GM12878 (cell line): ENCODE results near the gene COL4A4. TPM values are rescaled to one million over a fixed set of nuclear protein-coding genes. Genes with fewer than 3 reads are reported as not detected.

Source experiments
- ATAC-seq: fragments of 200-7000 bp; cut with Tn5 transposase; 3 replicates; pipeline ENCODE4 v1.9.1; 2020; ENCODE audit warnings: mild to moderate bottlenecking, moderate library complexity
- BruUV-seq: library from RNA; stranded (reverse); fragments of 400-500 nt; replicated peaks from 2 replicates; lab custom pipeline; 2021; lab: Mats Ljungman, UMichigan
- CTCF ChIA-PET: fragments of 300-600 bp; sonication (Branson Sonifier 250); formaldehyde crosslinking; extraction: SDS; loops from one replicate; lab custom pipeline; 2021; ENCODE audit warnings: inconsistent platforms; lab: Yijun Ruan, JAX
- POLR2A ChIA-PET: fragments of 350-600 bp; formaldehyde crosslinking; extraction: SDS; loops from one replicate; lab custom pipeline; 2021; ENCODE audit warnings: inconsistent platforms; lab: Charles Lee
- RAD21 ChIA-PET: fragments of 300-600 bp; sonication (Branson Sonifier 250); formaldehyde crosslinking; loops from one replicate; lab custom pipeline; 2023; ENCODE audit warnings: antibody characterized with exemption; ENCODE audit not compliant: unreplicated experiment; lab: Charles Lee
- SMC1A ChIA-PET: fragments of 300-600 bp; sonication (Branson Sonifier 250); formaldehyde crosslinking; loops from one replicate; lab custom pipeline; 2023; ENCODE audit not compliant: unreplicated experiment, uncharacterized antibody; lab: Charles Lee
- DNase-seq: peaks from one replicate; pipeline ENCODE4 v3.0.0-alpha.2; 2011; ENCODE audit warnings: low read depth, low spot score
- FAIRE-seq: peaks from 3 replicates; lab custom pipeline; 2011; peaks lifted over from hg19 to GRCh38; lab: Jason Lieb, UNC
- H2AFZ ChIP-seq: 2 replicates; pipeline ENCODE4 v1.6.0; 2011; ENCODE audit warnings: low read depth, low read length, control low read depth; ENCODE audit not compliant: control insufficient read depth
- H3K27ac ChIP-seq: 2 replicates; pipeline ENCODE4 v1.5.1; 2011; ENCODE audit warnings: control low read depth; ENCODE audit not compliant: control insufficient read depth, insufficient read depth
- H3K27me3 ChIP-seq, 2 experiments: replicated peaks in 1 of 2; 2 replicates each; pipeline versions ENCODE4 v1.6.0 to v1.6.1; 2011; ENCODE audit warnings: low read length in 1 of 2; ENCODE audit not compliant: control insufficient read depth in 2 of 2, insufficient read depth in 2 of 2
- H3K36me3 ChIP-seq, 2 experiments: 2 replicates each; pipeline ENCODE4 v1.5.1; 2011; ENCODE audit warnings: low read length in 1 of 2; ENCODE audit not compliant: control insufficient read depth in 2 of 2, insufficient read depth in 2 of 2
- H3K4me1 ChIP-seq: 2 replicates; pipeline ENCODE4 v1.6.1; 2011; ENCODE audit warnings: mild to moderate bottlenecking, low read length, moderate library complexity, mixed read lengths; ENCODE audit not compliant: control insufficient read depth, insufficient read depth
- H3K4me2 ChIP-seq: 2 replicates; pipeline ENCODE4 v1.6.0; 2011; ENCODE audit warnings: control low read depth; ENCODE audit not compliant: control insufficient read depth, insufficient read depth
- H3K4me3 ChIP-seq: fragments of 200-600 bp; sonication (generic); 2 replicates; pipeline ENCODE4 v1.5.1; 2016
- H3K79me2 ChIP-seq: 2 replicates; pipeline ENCODE4 v1.6.0; 2011; ENCODE audit warnings: low read length; ENCODE audit not compliant: control insufficient read depth, insufficient read depth
- H3K9ac ChIP-seq: 2 replicates; pipeline ENCODE4 v1.8.0; 2011; ENCODE audit warnings: low read length, control low read depth, mixed read lengths; ENCODE audit not compliant: control insufficient read depth, insufficient read depth
- H3K9me3 ChIP-seq: replicated peaks from 3 replicates; pipeline ENCODE4 v1.5.1; 2011; ENCODE audit warnings: mild to moderate bottlenecking, low read length; ENCODE audit not compliant: control insufficient read depth, insufficient read depth
- H4K20me1 ChIP-seq: 2 replicates; pipeline ENCODE4 v1.6.0; 2011; ENCODE audit not compliant: control insufficient read depth, insufficient read depth
- BHLHE40 ChIP-seq, 2 experiments: fragments of 450-650 bp in 1 of 2; IDR thresholded peaks; 2 replicates each; pipeline ENCODE4 v1.6.1; 2011 to 2017; ENCODE audit warnings: low read depth in 2 of 2, borderline replicate concordance in 1 of 2, improper control_type of control experiment in 1 of 2, low read length in 1 of 2, mild to moderate bottlenecking in 1 of 2
- CHD4 ChIP-seq: fragments of 200-600 bp; sonication (generic); IDR thresholded peaks from 2 replicates; pipeline ENCODE4 v1.6.1; 2016; ENCODE audit warnings: mild to moderate bottlenecking
- EP300 ChIP-seq, 2 experiments: fragments of 150-350 bp in 1 of 2; IDR thresholded peaks; 2 replicates each; pipeline ENCODE4 v1.6.1; 2011 to 2012; ENCODE audit warnings: low read depth in 2 of 2, low read length in 2 of 2, borderline replicate concordance in 1 of 2, improper control_type of control experiment in 1 of 2, inconsistent platforms in 1 of 2; ENCODE audit not compliant: control insufficient read depth in 1 of 2
- JUND ChIP-seq: IDR thresholded peaks from 2 replicates; pipeline ENCODE4 v1.6.1; 2012; ENCODE audit warnings: low read depth, mild to moderate bottlenecking, low read length, improper control_type of control experiment, moderate library complexity
- NR2C1 ChIP-seq: fragments of 450-650 bp; IDR thresholded peaks from 2 replicates; pipeline ENCODE4 v1.6.1; 2017; ENCODE audit warnings: antibody characterized with exemption, mild to moderate bottlenecking, moderate library complexity
- WGBS: methylation state at CpG from one replicate; pipeline ENCODE4 v1.1.6; 2016; ENCODE audit warnings: low lambda C conversion rate; ENCODE audit not compliant: insufficient replicate concordance, insufficient coverage; ENCODE audit errors: missing lambda C conversion rate; 5-methylcytosine and 5-hydroxymethylcytosine counted together
- in situ Hi-C: fragments of 300-500 bp; cut with MboI; formaldehyde crosslinking; loops from 9 replicates; pipeline ENCODE4 v1.14.3; 2018; ENCODE audit warnings: mixed read lengths
- intact Hi-C: fragments of 100-400 bp; cut with micrococcal nuclease; formaldehyde crosslinking; loops from one replicate; pipeline ENCODE4 v1.14.2; 2022; ENCODE audit not compliant: unreplicated experiment
- polyA plus RNA-seq, 11 experiments: library from polyadenylated mRNA; depleted of rRNA in 4 of 11; unstranded in 6 of 11; stranded (reverse) in 5 of 11; fragments of >200 nt; fragmentation: Nextera tagmentation in 4 of 11; fragmentation: Illumina TruSeq in 1 of 11; extraction: Ambion mirVana in 4 of 11; extraction: Trizol in 1 of 11; gene quantifications; 1 replicate in 1 of 11; 2 replicates in 10 of 11; pipeline versions ENCODE4 v1.2.1 to v1.2.3, GENCODE V29; 2011 to 2016; ENCODE audit warnings: inconsistent platforms in 2 of 11, missing spikeins in 2 of 11, low read depth in 1 of 11
- total RNA-seq, 4 experiments: library from RNA; depleted of rRNA in 3 of 4; stranded (reverse); fragments of >200 nt in 3 of 4; fragmentation: Illumina TruSeq in 1 of 4; extraction: Trizol in 1 of 4; gene quantifications; 2 replicates each; pipeline versions ENCODE4 v1.2.1 to v1.2.3, GENCODE V29; 2013 to 2021
- TF ChIP-seq, protein P1 (sequence below): IDR thresholded peaks from 2 replicates; pipeline ENCODE4 v1.6.1; 2012; ENCODE audit warnings: low read depth, low read length, improper control_type of control experiment
- TF ChIP-seq, protein P2 (sequence below): IDR thresholded peaks from 2 replicates; pipeline ENCODE4 v1.6.1; 2011; ENCODE audit warnings: borderline replicate concordance, low read depth, mild to moderate bottlenecking, moderate library complexity, low read length; ENCODE audit not compliant: insufficient read depth, poor library complexity, severe bottlenecking
- TF ChIP-seq, protein P3 (sequence below): IDR thresholded peaks from 2 replicates; pipeline ENCODE4 v1.6.1; 2012; ENCODE audit warnings: low read depth, low read length, improper control_type of control experiment

Gene COL4A4
- total and polyA plus RNA-seq, 10 of the 15 experiments (the other 5 are each of a cell fraction or from before 2014, with no cell fraction given), result 0.19 to 4.0 (median 2.1) TPM

DNA sequence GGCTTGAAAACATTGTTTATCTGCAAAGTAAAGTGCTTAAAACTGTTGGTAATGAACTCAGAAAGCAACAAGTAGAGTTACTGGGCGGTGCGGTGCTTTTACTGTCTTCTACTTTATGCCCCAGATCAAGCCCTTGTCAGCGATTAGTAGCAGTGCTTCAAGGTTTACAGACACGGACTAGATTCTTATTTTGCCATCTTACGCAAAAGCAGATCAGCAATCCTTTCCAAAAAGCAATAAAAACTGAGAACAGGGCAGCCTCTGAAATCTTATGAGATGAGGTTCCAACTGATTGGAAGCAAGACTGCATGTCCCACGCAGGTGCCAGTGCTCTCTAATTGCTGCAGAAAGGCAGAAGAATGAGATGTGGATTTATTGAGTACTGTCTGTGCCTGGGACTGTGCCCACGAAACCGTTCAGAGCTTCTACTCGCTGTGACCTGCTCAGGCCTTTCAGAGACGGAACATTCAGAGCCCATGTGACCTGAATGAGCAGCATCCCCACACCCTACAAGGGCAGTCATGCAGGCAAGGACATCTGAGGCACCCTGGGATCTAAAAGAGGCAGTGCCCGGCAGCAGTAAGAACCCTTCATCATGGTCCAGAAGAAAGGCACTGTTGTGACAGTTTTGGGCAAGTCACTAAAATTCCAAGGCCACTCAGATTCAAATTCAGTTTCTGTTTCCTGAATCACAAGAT, 16.1 kb upstream of the COL4A4 start:
- ChIA-PET SMC1A (no interaction called here), POLR2A (no interaction called here), CTCF (no interaction called here), RAD21 (no interaction called here)
- Histone ChIP-seq H3K4me3 (no peak overlapping the region), H4K20me1 (no peaks in the 10 kb centered on the region), H3K36me3 (no peaks in the 10 kb centered on the region), H3K9me3 (no peaks in the 10 kb centered on the region), H3K27ac (no peak overlapping the region), H3K4me2 (no peak overlapping the region), H3K79me2 (no peaks in the 10 kb centered on the region), H3K4me1 (no peaks in the 10 kb centered on the region), H3K27me3 (no peaks in the 10 kb centered on the region), H3K9ac (no peak overlapping the region), H2AFZ (no peak overlapping the region)
- in situ Hi-C loops, result no loop called here
- 95% methylated on average over 11 of the region's 11 CpGs for WGBS
- peak; percentile 38; the same call in 2 of the 3 replicates for ATAC-seq
- TF ChIP-seq EP300 (IDR thresholded peaks at IDR 0.05; ENCODE audit: borderline replicate concordance in 1 of 2, control insufficient read depth in 1 of 2, low read depth in 2 of 2, low read length in 2 of 2) (no peak), CHD4 (no peak), NR2C1 (no peak), JUND (no peak), BHLHE40 (IDR thresholded peaks at IDR 0.05; ENCODE audit: borderline replicate concordance in 1 of 2, low read depth in 2 of 2, low read length in 1 of 2) (no peak)
- TF ChIP-seq, protein P1, sequence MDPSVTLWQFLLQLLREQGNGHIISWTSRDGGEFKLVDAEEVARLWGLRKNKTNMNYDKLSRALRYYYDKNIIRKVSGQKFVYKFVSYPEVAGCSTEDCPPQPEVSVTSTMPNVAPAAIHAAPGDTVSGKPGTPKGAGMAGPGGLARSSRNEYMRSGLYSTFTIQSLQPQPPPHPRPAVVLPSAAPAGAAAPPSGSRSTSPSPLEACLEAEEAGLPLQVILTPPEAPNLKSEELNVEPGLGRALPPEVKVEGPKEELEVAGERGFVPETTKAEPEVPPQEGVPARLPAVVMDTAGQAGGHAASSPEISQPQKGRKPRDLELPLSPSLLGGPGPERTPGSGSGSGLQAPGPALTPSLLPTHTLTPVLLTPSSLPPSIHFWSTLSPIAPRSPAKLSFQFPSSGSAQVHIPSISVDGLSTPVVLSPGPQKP, result no peak
- TF ChIP-seq, protein P2, sequence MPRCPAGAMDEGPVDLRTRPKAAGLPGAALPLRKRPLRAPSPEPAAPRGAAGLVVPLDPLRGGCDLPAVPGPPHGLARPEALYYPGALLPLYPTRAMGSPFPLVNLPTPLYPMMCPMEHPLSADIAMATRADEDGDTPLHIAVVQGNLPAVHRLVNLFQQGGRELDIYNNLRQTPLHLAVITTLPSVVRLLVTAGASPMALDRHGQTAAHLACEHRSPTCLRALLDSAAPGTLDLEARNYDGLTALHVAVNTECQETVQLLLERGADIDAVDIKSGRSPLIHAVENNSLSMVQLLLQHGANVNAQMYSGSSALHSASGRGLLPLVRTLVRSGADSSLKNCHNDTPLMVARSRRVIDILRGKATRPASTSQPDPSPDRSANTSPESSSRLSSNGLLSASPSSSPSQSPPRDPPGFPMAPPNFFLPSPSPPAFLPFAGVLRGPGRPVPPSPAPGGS, result no peak
- TF ChIP-seq, protein P3, sequence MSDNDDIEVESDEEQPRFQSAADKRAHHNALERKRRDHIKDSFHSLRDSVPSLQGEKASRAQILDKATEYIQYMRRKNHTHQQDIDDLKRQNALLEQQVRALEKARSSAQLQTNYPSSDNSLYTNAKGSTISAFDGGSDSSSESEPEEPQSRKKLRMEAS, result no peak
- no peak for FAIRE-seq
- no peak for DNase-seq
- BruUV-seq, result no TSS peak
- intact Hi-C loops, result no loop called here
